DOHH2 (cell line): Measurements from ENCODE around the gene RGS17.

Source experiments
- H3F3A ChIP-seq: fragments of 200-600 bp; sonication (generic), shearing (Covaris generic); 2 replicates; pipeline ENCODE4 v1.6.0; 2016; ENCODE audit warnings: antibody characterized with exemption, mild to moderate bottlenecking; ENCODE audit not compliant: control insufficient read depth, insufficient read depth
- H3K27ac ChIP-seq: fragments of 200-600 bp; sonication (generic); 2 replicates; pipeline ENCODE4 v1.5.1; 2014; ENCODE audit warnings: low read depth, mild to moderate bottlenecking, low read length, moderate library complexity
- H3K27me3 ChIP-seq: fragments of 200-600 bp; sonication (generic); 2 replicates; pipeline ENCODE4 v1.6.1; 2014; ENCODE audit warnings: mild to moderate bottlenecking, low read length, mixed read lengths; ENCODE audit not compliant: control insufficient read depth
- H3K36me3 ChIP-seq: fragments of 200-600 bp; sonication (generic); 2 replicates; pipeline ENCODE4 v1.6.1; 2014; ENCODE audit warnings: mild to moderate bottlenecking, low read length, moderate library complexity, mixed read lengths; ENCODE audit not compliant: control insufficient read depth
- H3K4me1 ChIP-seq: fragments of 200-600 bp; sonication (generic); 2 replicates; pipeline ENCODE4 v1.6.1; 2014; ENCODE audit warnings: mild to moderate bottlenecking, low read length, mixed read lengths; ENCODE audit not compliant: control insufficient read depth
- H3K4me2 ChIP-seq: fragments of 200-600 bp; sonication (generic); 2 replicates; pipeline ENCODE4 v1.6.0; 2014; ENCODE audit warnings: mild to moderate bottlenecking, low read length, moderate library complexity
- H3K4me3 ChIP-seq: fragments of 200-600 bp; sonication (generic); 2 replicates; pipeline ENCODE4 v1.5.1; 2014; ENCODE audit warnings: mild to moderate bottlenecking, low read length, mixed read lengths
- H3K79me2 ChIP-seq: fragments of 200-600 bp; sonication (generic); 2 replicates; pipeline ENCODE4 v1.6.1; 2014; ENCODE audit warnings: mild to moderate bottlenecking, low read length, mixed read lengths; ENCODE audit not compliant: control insufficient read depth
- H3K9me2 ChIP-seq: fragments of 200-600 bp; sonication (generic); replicated peaks from 2 replicates; pipeline ENCODE4 v1.6.1; 2014; ENCODE audit warnings: mild to moderate bottlenecking, low read length, mixed read lengths; ENCODE audit not compliant: control insufficient read depth
- H3K9me3 ChIP-seq: fragments of 200-600 bp; sonication (generic); 2 replicates; pipeline ENCODE4 v1.6.1; 2014; ENCODE audit warnings: antibody characterized with exemption, low read length, mixed read lengths; ENCODE audit not compliant: control insufficient read depth, insufficient read depth
- H4K20me1 ChIP-seq: fragments of 200-600 bp; sonication (generic); 2 replicates; pipeline ENCODE4 v1.6.0; 2014; ENCODE audit warnings: low read depth, mild to moderate bottlenecking, antibody characterized with exemption, low read length, moderate library complexity; ENCODE audit not compliant: control insufficient read depth, insufficient read depth
- EZH2phosphoT487 ChIP-seq: fragments of 200-600 bp; sonication (generic); IDR thresholded peaks from 2 replicates; pipeline ENCODE4 v1.6.1; 2017; ENCODE audit warnings: borderline replicate concordance, mild to moderate bottlenecking, antibody characterized with exemption, low read length, moderate library complexity, mixed read lengths
- TF ChIP-seq, protein P1 (sequence below): fragments of 200-600 bp; sonication (generic); IDR thresholded peaks from one replicate; pipeline ENCODE4 v1.5.1; 2014; ENCODE audit warnings: antibody characterized with exemption, mild to moderate bottlenecking, low read depth, low read length; ENCODE audit not compliant: poor library complexity, severe bottlenecking

RGS17 gene

DNA sequence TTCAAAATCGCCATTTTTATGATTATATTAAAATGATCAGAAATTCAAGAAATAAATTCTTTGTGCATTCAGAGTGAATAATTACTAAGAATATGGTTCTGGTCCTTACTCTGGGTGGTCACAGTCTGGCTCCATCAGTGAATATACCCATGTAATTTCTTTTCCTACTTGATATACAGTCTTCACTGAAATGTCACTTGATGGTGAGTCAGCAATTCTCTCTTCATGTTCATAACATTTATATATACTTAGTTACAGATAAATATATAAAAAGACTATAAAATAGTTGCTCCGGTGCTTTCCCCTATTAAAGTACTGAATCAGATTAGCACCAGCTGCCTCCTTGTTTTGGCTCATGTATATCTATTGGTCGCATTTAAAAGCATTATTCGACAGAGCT, 72.2 kb downstream of the RGS17 start:
- no peak overlapping the region for H3K4me2 ChIP-seq
- no peak overlapping the region for H3K27ac ChIP-seq
- TF ChIP-seq EZH2phosphoT487 = no peak
- TF ChIP-seq, protein P1, sequence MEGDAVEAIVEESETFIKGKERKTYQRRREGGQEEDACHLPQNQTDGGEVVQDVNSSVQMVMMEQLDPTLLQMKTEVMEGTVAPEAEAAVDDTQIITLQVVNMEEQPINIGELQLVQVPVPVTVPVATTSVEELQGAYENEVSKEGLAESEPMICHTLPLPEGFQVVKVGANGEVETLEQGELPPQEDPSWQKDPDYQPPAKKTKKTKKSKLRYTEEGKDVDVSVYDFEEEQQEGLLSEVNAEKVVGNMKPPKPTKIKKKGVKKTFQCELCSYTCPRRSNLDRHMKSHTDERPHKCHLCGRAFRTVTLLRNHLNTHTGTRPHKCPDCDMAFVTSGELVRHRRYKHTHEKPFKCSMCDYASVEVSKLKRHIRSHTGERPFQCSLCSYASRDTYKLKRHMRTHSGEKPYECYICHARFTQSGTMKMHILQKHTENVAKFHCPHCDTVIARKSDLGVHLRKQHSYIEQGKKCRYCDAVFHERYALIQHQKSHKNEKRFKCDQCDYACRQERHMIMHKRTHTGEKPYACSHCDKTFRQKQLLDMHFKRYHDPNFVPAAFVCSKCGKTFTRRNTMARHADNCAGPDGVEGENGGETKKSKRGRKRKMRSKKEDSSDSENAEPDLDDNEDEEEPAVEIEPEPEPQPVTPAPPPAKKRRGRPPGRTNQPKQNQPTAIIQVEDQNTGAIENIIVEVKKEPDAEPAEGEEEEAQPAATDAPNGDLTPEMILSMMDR = no peak

DNA sequence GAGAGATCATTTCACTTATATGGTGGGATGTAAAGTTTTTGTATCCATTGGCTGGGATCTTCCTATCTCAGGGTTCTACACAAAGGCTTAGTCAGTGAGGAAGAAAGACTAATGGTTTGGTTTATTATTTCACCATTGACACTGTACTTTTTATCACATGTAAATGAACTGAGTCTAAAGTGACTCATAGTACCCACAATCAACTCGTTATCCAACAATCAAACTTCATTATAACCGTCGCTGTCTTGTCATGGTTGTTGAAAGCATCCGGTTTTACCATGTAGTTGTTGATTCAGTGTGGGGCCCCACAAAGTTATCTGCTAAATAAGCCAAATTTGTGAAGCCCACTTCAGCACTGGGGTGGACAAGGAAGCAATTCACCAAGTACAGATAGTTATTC, 72.8 kb downstream of the RGS17 start:
- H3K36me3 ChIP-seq = no peaks in the 10 kb centered on the region
- H4K20me1 ChIP-seq = no peaks in the 10 kb centered on the region
- no peaks in the 10 kb centered on the region for H3K4me1 ChIP-seq
- H3K4me2 ChIP-seq = no peak overlapping the region
- no peak overlapping the region for H3K27ac ChIP-seq
- H3K27me3 ChIP-seq = no peaks in the 10 kb centered on the region
- no peaks in the 10 kb centered on the region for H3K9me2 ChIP-seq
- no peak for TF ChIP-seq EZH2phosphoT487
- TF ChIP-seq, protein P1 = no peak
- no peaks in the 10 kb centered on the region for H3K79me2 ChIP-seq
- no peaks in the 10 kb centered on the region for H3K9me3 ChIP-seq
- H3K4me3 ChIP-seq = no peak overlapping the region
- no peaks in the 10 kb centered on the region for H3F3A ChIP-seq

More for the DNA sequence above, 72.2 kb downstream of the RGS17 start:
- H3K9me2 ChIP-seq = no peaks in the 10 kb centered on the region
- H3F3A ChIP-seq = no peaks in the 10 kb centered on the region
- H3K79me2 ChIP-seq = no peaks in the 10 kb centered on the region
- H3K4me1 ChIP-seq = no peaks in the 10 kb centered on the region
- no peaks in the 10 kb centered on the region for H3K9me3 ChIP-seq
- no peaks in the 10 kb centered on the region for H3K27me3 ChIP-seq
- H4K20me1 ChIP-seq = no peaks in the 10 kb centered on the region
- H3K36me3 ChIP-seq = no peaks in the 10 kb centered on the region
- no peak overlapping the region for H3K4me3 ChIP-seq

DNA sequence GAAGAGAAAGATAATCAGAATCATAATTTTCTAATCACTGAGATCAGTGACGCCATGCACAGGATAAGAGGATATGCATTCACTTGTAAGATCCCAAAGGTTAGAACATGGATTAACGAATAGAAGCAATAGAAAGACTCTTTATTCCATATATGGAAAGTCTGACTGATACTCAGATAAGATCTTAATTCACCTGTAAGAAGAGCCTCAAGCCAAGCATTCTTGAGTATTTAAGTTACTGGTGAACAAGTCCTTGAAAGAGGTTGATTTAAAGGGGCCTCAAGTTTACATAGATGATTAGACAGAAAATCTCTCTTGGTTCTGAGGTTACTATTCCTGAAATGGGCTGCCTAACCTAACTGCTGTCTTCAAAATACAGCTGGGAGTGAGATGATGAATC, 74.8 kb downstream of the RGS17 start:
- TF ChIP-seq EZH2phosphoT487 = no peak
- TF ChIP-seq, protein P1 = no peak
- H3K36me3 ChIP-seq = no peaks in the 10 kb centered on the region
- no peaks in the 10 kb centered on the region for H3K4me1 ChIP-seq
- H3K9me3 ChIP-seq = no peaks in the 10 kb centered on the region
- H3K9me2 ChIP-seq = no peaks in the 10 kb centered on the region
- no peaks in the 10 kb centered on the region for H3F3A ChIP-seq
- no peak overlapping the region for H3K4me3 ChIP-seq
- H4K20me1 ChIP-seq = no peaks in the 10 kb centered on the region
- H3K27me3 ChIP-seq = no peaks in the 10 kb centered on the region
- H3K4me2 ChIP-seq = no peak overlapping the region
- no peaks in the 10 kb centered on the region for H3K79me2 ChIP-seq
- no peak overlapping the region for H3K27ac ChIP-seq

DNA sequence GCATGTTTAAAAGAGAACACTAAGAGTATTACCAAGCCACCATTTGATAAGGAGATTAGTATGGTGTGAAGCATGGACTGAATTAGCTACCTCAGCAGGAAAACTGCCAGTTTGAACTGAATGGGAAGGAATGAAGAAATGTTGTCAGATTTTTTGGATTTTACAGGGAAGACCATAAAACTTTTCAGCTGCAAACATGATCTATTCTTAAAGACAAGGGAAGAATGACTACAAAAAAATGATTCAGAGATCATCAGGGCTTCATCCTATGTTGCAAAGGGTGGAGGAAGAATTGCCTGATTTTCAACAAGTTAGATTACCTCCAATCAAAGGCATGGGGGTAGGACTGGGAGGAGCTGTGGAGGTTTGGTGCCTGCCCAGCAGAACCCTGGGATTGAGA, 79.3 kb downstream of the RGS17 start:
- no peak overlapping the region for H3K4me2 ChIP-seq
- TF ChIP-seq, protein P1 = no peak
- TF ChIP-seq EZH2phosphoT487 = no peak
- H3K27me3 ChIP-seq = no peaks in the 10 kb centered on the region
- H3K4me1 ChIP-seq = no peaks in the 10 kb centered on the region
- no peaks in the 10 kb centered on the region for H3K79me2 ChIP-seq
- H4K20me1 ChIP-seq = no peaks in the 10 kb centered on the region
- no peaks in the 10 kb centered on the region for H3K36me3 ChIP-seq
- no peaks in the 10 kb centered on the region for H3K9me2 ChIP-seq
- H3K27ac ChIP-seq = no peak overlapping the region
- H3K9me3 ChIP-seq = no peaks in the 10 kb centered on the region
- H3K4me3 ChIP-seq = no peak overlapping the region
- no peaks in the 10 kb centered on the region for H3F3A ChIP-seq
